ENCODE data around the gene PNKD.
"Not testable (repeated sequence)": the region's sequence is repeated elsewhere in the genome, so short reads cannot be mapped to it uniquely, and the experiment has no call there.

The PNKD gene

GRCh38 chr2:218293715-218294429, 23.6 kb downstream of the PNKD start:
- no peak for DNase-seq

- DNase-seq, result no peak
Observed at GRCh38 chr2:218294430-218295022, 24.2 kb downstream of the PNKD start.

GRCh38 chr2:218295029-218295428, 24.7 kb downstream of the PNKD start:
- no peak for DNase-seq

- no peak for DNase-seq
Observed at GRCh38 chr2:218296200-218296599, 25.9 kb downstream of the PNKD start.

GRCh38 chr2:218296847-218297246, 26.5 kb downstream of the PNKD start:
- DNase-seq, result no peak

- no peak for DNase-seq
Observed at GRCh38 chr2:218298314-218298875, 28.1 kb downstream of the PNKD start.

GRCh38 chr2:218300141-218300540, 29.8 kb downstream of the PNKD start:
- DNase-seq, result no peak

- peak; percentile 89 for DNase-seq
Observed at GRCh38 chr2:218301176-218301819, 31.0 kb downstream of the PNKD start.

GRCh38 chr2:218305383-218305782, 35.1 kb downstream of the PNKD start:
- no peak for DNase-seq

- DNase-seq, result no peak
Observed at GRCh38 chr2:218306184-218306920, 36.0 kb downstream of the PNKD start.

GRCh38 chr2:218307415-218308090, 37.2 kb downstream of the PNKD start:
- DNase-seq, result no peak

- DNase-seq, result no peak
Observed at GRCh38 chr2:218310853-218311540, 40.7 kb downstream of the PNKD start.

GRCh38 chr2:218311541-218312266, 41.4 kb downstream of the PNKD start:
- DNase-seq, result not testable (repeated sequence)

- no peak for DNase-seq
Observed at GRCh38 chr2:218312267-218312756, 42.0 kb downstream of the PNKD start.

- DNase-seq, result no peak
Observed at GRCh38 chr2:218313356-218313755, 43.0 kb downstream of the PNKD start.

GRCh38 chr2:218314764-218315163, 44.4 kb downstream of the PNKD start:
- DNase-seq, result not testable (repeated sequence)

GRCh38 chr2:218315397-218315796, 45.1 kb downstream of the PNKD start:
- DNase-seq, result no peak

GRCh38 chr2:218317303-218317630, 46.9 kb downstream of the PNKD start:
- DNase-seq, result no peak

- no peak for DNase-seq
Observed at GRCh38 chr2:218317835-218318234, 47.5 kb downstream of the PNKD start.

- DNase-seq, result no peak
Observed at GRCh38 chr2:218318241-218318640, 47.9 kb downstream of the PNKD start.

- no peak for DNase-seq
Observed at GRCh38 chr2:218319813-218320365, 49.6 kb downstream of the PNKD start.
